ENCODE data around the gene TUBGCP2. TPM values are rescaled to one million over a fixed set of nuclear protein-coding genes. Genes with fewer than 3 reads are reported as not detected.

Gene TUBGCP2
- total RNA-seq, 1 donor from 2014 or later: 33.5 TPM

DNA sequence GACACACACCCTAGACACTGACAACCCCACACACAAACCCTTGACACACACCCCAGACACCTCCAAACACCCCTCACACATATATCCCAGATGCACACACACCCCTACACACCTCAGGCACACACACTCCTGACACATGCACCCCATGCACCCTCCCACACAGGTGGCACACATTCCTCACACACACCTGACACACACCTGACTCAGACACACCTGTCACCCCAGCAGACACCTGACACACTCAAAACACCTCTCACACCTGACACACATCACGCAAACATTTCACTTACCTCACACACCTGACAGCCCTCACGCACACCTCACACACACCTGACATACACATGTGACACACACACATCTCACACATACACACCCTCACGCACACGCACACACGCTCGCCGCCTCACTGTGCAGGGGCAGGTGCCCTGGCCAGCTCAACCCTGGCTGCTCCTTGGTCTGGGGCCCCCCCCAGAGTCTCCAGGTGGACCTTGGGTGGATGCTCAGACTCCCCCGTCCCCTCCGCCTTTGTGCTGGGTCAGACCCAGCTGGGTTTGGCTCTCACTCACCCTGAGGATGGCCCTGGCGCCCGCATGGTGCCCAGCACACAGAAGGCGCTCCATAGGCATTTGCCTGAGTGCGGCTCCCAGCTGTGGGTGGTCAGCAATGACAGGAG lies 31.2 kb upstream of the TUBGCP2 start:
- no peak for DNase-seq

DNA sequence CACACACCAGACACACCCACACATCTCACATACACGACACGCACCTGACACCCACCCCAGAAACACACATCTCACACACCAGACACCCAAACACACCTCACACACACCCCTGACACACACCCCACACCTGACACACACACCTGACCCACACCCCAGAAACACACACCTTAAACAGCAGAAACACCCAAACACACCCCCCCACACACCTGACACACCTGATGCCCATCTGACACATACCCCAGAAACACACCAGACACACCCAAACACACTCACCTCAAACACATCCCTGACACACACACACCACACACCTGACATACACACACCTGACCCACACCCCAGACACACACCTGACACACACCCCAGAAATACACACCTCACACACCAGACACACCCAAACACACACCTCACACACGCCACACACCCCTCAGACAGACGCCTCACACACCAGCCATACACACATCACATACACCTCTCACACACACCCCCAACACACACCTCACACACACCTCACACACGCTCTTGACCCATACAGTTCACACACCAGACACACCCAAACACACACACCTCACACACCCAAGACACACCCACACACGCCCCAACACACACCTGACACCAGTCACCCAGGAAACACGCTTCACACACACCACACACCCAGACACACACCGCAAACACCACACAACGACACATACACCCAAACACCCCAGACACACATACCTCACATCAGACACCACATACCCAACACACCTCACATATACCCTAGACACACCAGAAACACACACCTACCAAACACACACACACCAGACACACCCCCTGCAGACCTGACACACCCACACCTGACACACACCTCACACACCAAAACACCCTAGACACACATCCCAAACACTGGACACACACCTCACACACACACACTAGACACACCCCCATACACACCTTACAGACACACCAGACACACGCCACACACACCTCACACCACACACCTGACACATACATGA lies 29.7 kb upstream of the TUBGCP2 start:
- no peak for DNase-seq

DNA sequence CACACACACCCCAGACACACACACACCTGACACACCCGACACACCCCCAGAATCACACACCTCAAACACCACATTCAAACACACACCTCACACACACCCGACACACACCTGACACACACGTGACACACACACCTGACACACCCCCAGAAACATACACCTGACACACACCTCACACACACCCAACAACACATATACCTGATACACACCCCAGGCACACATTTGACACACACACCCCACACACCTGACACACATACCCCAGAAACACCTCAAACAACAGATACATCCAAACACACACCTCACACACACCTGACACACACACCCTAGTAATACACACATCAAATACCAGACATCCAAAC lies 28.7 kb upstream of the TUBGCP2 start:
- DNase-seq: no peak

DNA sequence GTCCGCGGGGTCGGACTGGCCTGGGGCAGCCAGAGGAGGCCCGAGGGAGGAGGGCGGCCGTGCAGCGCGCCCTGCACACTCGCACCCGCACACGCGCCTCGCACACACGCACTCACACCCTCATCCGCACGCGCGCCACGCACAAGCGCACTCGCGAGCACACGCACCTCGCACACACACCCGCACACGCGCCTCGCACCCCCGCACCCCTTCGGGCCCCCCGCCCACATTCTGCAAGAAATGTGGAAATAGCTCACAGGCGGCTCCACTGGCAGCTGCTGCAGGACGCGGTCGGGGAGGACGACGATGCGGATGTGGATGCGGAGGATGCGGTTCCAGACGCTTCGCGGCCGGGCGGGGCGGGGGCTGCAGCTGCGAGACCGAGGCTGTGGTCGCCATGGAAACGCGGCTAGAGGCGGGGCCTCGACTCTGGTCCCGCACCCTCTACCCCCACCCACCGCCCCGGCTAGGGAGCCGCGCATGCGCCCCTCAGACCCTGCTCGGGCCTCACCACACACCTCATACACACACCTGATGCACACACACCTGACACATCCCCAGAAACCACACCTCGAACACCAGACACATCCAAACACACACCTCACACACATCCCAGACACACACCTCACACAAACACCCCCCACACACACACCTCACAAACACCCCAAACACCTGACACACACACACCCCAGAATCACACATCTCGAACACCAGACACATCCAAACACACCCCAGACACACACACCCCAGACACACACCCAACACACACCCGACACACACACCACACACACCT lies 28.1 kb upstream of the TUBGCP2 start, which contains the start of gene CALY:
TSS of gene CALY (minus strand) at position 320 of the 793 bp plus-strand sequence. CDS start 7,907 bp downstream, outside the sequence.
- no peak for DNase-seq

DNA sequence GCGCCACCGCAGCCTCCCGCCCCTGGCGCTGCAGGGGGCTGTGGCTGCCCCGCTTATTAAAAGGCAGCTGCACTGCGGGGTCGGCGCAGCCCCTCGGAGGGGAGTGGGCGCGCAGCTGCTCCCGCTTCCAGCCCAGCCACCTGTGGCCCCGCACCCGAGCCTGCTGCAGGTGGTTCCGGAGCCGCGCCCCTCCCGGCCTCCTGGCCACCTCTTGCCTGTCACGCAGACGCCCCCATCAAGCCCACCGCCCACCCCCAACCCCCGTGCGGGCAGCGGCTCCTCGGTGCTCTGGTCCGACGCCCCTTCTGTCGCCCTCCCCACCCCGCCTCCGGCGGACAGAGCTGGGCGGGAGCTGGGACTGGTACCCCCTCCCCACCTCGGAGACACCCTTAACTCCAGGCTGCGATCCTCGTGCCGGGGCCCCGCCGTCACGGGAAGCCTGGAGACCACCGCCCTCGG lies 27.5 kb upstream of the TUBGCP2 start:
- DNase-seq: no peak

DNA sequence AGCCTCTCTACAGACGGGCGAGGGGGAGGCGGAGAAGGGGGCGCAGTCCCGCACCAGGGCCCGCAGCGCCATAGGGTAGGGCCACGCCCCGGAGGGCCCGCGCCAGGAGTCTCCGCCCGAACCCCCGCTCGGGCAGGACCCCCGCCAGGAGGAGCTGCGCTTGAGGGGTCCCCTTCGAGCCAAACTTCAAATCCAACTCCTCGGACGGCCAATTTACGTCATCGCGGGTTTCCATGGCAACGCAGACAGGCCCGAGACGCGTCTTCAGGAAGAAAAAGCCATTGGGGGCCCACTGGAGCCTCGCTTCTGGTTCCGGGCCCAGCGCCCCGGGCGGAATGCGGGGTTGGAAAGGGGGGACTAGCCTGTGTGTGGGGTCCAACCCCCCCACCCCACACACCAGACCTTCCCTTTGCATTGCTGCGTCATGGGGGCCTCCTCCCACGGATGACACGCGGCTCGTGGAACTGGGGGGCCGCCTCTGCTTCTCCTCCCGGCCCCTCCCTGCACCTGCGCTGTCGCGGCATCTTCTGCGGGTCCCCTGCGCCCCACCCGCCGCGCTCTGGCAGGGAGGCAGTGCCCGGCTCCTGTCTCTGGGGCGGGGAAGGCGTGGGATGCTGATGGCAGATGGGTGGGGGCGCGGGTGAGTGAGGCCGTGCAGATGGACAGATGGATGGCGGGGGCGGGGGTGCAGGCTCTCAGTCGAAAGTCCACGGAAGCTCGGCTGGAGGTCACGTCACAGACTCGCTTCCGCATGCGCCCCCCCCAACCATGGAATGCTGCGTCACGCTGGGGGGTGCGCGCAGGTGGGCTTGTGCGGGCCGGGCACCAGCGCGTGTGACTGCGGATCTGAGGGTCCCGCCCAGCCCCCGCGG lies 26.8 kb upstream of the TUBGCP2 start:
- peak; percentile 49 for DNase-seq

DNA sequence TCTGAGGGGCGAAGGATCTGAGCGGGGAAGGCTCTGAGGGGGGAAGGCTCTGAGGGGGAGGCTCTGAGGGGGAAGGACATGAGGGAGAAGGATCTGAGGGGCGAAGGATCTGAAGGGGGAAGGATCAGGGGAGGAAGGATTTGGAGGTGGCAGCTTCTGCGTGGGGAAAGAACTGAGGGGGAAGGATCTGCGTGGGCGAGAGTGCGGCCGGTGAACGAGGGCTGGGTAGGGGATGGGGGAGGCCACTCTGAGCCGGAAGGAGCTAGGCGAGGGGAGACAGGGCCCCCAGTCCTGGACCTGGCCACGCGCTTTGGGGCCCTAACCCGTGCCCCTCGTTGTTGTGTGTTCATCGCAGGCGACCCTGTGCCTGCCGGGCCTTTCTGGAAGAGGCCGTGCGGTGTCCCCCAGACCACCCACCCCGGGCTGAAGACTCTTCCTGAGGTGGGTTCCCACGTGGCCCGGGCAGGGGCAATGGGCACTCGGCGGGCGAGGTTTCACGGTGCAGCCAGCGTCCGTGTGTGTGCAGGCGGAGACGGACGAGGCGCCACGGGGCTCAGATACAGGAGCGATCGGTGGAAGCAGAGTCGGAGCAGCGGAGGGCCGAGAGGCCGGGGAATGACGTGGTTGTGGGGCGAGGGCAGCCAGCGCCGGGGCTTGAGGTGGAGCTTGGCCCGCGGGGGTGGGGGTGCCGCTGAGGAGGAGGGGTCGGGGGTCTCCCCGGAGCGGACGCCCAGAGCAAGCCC lies 26.0 kb upstream of the TUBGCP2 start:
- no peak for DNase-seq

DNA sequence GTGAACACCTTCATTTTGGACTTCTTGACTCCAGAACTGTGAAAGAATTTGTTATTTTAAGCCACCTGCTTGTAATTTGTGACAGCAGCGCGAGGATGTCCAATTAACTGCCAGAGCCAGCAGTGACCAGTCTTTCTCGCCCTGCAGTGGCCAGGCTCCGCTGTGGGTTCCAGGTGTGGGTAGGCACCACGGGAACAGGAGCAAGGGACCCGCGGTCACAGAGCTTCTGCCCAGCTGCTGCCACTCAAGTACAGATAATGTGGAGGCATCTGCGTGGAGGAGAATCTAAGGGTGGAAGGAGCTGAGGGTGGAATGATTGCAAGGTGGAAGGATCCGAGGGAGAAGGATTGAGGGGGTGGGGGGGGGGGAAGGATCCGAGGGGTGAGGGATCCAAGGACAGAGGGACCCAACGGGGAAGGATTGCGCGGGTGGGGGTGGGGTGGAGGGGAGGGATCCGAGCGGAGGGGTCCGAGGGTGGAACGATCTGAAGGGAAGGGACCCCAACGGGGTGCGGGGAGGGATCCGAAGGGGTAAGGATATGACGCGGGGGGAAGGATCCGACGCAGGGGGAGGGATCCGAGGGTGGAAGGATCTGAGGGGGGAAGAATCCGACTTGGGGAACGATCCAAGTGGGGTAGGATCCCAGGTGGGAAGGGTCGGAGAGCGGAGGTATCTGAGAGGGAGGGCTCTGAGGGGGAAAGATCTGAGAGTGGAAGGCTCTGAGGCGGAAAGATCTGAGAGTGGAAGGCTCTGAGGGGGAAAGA lies 24.4 kb upstream of the TUBGCP2 start:
- no peak for DNase-seq

DNA sequence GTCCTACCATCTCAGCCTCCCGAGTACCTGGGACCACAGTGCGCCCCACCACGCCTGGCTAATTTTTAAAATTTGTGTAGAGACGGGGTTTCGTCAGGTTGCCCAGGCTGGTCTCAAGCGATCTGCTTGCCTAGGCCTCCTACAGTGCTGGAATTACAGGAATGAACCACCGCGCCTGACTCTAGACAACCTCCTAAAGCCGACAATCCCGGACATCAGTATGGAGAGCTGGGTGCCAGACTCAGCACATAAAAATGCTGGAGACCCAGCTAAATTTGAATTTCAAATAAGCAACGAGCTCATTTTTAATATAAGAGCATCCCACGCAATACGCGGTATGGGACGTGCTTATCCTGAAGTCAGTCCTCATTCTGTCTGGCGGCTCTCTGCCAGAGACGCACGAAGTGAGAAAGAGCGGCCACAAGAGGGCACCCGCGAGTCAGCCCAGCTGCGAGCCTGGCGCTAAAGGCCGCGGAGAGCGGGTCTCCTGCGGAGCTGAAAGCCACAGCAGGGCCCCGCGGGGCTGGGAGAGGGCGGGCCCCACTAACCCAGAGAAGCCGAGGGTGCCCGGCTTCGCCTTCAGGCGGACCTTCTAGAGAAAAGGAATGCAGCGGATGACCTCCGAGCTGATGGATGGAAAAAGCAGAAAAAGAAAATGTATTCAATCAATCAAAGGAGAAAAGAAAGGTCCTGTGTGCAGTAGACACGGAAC lies 21.0 kb upstream of the TUBGCP2 start:
- peak; percentile 89 for DNase-seq

DNA sequence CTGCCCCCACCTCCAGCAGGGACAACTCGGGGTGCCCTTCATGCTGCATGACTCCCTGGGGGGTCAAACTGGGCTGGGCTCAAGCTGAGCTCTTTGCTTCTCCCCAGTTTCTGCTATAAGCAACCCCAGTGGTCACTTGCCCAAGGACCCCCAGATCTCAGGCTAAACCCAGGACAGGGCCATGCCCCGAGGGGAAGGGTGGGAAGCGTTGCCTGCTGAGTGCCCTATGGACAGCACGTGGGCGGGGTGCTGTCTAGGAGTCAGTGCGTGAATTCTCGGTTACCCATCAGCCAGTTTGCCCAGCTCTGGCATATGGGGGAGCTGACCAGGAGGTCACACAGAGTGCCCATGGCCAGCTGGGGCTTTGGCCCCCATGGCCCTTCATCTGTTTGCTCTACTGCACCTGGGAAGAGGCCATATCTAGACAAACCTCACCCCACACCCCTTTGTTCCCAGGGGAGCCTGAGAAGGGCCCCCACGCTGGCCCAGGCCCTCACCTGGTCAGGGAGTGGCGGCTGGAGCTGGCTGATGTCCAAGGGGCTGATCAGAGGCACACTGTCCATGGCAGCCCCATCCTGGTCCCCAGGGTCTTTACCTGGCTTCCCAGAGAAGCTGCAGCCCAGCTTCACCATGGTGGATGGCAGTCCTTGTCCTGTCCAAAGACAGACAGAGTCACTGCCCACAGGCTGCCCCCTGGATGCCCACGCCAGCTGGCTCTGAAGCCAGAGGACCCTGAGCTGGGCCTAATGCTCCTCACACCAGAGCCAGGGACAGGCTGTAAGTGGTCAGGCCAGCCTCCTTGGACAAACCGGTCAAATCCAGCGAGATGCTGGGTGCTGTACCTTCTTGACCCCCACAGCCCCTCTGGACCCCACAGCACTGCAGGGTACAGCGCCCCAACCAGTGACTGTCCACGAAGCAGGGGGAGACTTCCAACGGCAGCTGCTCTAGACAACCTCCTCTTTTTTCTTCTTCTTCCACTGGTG lies 20.0 kb upstream of the TUBGCP2 start:
- DNase-seq: no peak

DNA sequence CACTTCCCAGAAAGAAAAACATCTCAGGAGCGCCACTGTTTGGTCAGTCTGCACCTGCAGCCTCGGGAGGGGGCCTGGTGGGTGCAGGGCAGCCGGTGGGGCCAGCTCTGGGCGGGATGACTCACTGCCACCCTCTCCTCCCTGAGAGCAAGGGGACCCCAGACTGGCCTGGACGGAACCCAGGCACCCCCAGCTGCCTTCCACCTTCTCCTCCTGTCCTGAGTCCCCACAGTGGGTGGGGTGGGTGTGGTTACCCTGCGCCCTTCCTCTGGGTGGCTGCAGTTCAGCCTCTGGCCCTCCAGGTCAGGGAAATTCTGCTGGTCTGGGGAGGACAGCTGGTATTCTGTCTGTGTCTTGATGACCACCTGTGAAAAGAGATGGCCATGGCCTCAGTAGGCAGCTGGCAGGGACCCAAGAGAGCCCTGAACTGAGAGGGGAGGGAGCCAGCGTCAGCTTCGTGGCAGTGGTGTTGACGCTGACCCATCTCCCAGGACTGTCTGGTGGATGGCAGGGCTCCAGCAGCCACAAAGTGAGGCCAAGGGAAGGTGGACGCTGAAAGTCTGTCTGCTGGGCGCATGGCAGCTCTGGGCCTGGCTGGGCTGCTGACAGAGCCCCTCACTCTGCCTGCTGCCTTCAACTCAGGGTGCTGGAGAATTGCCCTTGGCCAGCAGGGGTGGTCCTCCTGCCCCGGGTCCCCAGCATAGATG lies 19.1 kb upstream of the TUBGCP2 start:
- DNase-seq: no peak

DNA sequence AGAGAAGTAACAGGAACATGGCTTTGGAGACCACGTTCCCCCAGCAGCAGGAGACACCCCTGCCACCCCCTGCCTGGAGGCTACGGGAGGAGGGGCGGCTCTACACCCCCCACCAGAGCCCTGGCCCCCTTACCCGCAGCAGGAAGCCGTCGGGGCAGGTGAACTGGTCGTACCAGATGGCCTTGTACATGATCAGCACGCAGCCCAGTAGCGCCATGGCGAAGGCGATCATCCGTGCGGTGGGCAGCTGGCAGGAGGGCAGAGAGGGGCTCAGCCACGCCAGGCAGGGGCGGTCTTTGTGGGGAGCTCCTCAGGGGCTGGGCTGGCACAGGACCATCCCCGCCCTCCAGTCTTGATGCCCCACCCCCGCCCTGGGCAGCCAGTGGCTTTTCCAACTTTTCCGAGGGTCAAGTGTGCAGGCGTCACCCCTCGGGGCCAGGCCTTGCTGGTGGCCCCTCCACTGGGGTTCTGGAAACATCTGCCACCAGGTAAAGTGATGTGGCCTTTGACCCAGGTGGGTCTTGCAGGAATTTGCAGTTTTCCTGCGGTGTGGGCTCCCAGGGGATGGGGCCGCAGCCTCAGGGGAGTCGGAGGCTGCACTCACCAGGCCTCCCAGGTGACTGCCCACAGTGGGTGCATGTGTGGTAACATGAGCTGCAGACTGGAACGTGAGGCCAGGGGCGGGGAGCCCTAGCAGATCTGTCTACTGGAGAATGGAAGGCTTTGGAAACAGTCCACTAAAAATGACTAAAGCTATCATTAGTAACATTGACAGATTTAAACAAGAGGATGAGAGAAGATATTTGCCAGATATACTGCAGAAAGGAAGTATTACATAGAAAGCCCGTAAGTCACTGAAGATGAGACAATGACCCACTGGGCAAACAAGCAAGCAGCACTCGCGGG lies 18.3 kb upstream of the TUBGCP2 start:
- no peak for DNase-seq

DNA sequence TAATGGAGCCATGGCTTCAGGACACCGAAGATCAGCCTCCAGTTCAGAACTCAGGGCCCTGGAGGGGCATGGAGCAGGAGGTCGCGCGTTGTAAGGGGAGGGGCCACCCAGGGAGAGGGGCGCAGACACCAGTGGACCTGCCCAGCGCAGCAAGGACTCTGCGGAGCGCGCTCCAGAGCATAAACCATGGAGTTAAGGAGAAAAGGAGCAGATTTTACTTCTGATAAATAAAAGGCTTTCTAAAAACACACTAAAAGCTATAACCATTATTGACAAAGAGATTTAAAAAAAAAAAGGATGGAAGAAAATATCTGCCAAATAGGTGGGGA lies 17.5 kb upstream of the TUBGCP2 start:
- no peak for DNase-seq

DNA sequence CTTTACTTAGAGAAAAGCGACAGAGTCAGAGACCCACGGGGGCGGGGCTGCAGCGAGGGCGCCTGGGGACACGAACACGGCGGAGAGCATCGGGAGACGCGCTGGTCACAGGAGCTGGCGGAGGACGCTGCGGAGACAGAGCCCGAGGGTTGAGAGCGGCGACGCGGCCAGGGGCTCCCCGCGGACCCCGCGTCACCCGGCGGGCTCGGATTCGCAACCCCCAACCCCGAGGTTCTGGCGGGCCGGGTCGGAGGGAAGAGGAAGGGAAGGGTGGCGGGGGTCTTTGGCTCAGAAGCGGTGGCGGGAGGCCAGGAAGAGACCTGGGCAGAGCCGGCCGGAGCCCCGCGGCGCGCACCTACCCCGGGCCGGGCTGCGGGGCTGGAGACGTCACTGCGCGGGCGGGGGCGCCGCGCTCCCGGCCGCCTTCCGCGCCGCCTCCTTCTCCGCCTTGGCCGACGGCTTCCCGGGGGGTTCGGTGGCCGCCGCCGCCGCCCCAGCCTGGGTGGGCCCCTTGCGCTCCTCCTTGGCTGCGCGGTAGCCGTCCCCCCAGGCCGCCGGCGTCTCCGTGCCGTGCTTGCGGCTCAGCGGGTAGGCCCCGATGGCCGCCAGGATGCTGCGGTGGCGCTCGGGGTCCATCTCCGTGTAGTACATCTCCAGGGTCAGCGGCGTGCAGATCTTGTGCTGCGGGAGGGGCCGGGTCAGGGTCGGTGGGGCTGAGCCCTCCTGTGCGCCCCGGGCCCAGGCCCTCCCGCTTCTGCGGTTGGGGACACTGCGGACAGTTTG lies 17.0 kb upstream of the TUBGCP2 start:
- no peak for DNase-seq

DNA sequence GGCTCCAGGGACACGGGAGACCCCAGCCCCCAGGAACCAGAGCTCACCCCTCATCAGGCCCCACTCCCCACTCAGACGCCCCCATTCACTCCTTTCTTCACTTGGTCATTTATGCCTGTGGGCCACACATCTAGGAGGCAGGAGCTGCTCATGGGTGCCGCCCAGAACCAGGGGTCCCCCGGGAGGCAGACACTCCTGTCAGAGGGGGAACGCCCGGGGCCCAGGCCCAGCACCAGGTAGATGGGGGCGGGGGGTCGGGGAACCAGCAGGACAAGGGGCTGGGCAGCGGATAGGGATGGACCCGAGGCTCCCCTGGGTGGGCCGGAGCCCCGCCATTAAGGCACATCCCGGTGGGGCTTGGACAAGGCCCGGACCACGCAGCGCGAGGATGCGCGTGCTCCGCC lies 16.2 kb upstream of the TUBGCP2 start:
- DNase-seq: no peak
